Inflammatory macrophage (primary cell): Measurements from ENCODE around the gene OSCAR.

ENCODE experiments used
- DNase-seq, 2 donors: peaks; one replicate each; pipeline ENCODE4 v3.0.0-alpha.2; 2020 to 2022
- total RNA-seq, 18 experiments: gene quantifications; one replicate each; lab custom pipeline; 2026; ENCODE audit warnings: mixed read lengths in 6 of 18, inconsistent platforms in 2 of 18; lab: John Stamatoyannopoulos, UW

The OSCAR gene, protein sequence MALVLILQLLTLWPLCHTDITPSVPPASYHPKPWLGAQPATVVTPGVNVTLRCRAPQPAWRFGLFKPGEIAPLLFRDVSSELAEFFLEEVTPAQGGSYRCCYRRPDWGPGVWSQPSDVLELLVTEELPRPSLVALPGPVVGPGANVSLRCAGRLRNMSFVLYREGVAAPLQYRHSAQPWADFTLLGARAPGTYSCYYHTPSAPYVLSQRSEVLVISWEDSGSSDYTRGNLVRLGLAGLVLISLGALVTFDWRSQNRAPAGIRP
- 49.1 to 191 (median 124) reads per million in 18 experiments for total RNA-seq

DNA sequence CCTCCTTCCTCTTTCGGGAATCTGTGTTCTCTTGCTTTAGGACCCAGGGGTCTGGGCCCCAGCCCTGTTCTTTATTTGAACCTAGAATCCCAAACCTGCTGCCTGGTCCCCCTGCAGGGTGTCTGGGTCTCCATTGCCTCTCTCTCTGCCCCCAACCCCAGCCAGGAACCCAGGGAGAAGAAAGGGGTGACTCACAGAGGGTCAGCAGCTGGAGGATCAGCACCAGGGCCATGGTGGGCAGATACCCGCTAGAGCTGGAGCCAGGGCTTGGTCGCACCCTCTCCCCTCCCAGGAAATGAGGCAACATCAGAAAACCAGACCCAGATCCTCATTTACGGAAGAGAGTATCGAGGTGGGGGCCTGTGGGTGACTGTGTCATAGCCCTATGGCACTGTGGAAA, at the start of gene OSCAR:
Gene OSCAR, minus strand, starts transcription at position 243 of the 400 bp plus-strand sequence. Its CDS starts 11 bp downstream, at position 232.
- DNase-seq: peak; percentile 86 to 87

DNA sequence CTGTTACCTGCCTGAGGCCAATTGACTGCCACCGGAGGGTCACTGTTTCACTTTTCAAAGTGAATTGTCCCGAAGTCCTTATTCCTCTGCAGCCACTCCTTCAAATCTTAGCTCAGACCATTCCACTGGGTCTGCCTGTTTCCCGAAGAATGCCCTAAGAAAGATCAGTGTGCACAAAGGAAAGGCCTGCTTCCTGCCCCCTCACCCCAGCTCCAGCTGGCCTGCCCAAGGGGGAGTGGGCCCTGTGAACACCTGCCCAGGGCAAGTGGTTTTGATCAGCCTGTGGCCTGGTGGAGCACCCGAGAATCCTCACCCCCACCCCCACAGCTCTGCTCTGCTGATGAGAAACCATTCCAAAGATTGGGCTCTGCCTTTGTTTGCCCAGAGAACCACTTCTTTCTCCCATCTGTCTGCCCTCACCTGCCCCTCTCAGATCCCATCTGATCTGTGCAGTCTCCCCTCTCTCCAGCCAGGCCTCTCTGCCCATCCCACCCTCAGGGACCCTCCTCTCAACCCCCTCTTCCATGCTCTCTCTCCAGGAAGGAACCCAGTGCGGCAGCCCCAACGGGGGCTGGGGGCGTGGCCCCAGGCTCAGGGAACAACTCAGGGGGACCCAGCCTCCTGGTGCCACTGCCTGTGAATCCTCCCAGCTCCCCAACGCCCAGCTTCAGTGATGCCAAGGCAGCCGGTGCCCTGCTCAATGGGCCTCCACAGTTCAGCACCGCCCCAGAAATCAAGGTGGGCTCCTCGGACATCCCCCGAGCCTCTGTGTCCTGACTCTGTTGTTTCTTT, 48.6 kb upstream of the OSCAR start:
- no peak for DNase-seq

DNA sequence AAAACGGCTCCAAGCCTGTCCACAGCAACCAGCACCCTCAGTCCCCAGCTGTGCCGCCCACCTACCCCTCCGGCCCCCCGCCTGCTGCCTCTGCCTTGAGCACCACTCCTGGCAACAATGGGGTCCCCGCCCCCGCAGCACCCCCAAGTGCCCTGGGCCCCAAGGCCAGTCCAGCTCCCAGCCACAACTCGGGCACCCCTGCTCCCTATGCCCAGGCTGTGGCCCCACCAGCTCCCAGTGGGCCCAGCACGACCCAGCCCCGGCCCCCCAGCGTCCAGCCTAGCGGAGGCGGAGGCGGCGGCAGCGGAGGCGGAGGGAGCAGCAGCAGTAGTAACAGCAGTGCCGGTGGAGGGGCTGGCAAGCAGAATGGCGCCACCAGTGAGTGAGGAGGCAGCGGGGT, 47.6 kb upstream of the OSCAR start:
- DNase-seq: no peak

DNA sequence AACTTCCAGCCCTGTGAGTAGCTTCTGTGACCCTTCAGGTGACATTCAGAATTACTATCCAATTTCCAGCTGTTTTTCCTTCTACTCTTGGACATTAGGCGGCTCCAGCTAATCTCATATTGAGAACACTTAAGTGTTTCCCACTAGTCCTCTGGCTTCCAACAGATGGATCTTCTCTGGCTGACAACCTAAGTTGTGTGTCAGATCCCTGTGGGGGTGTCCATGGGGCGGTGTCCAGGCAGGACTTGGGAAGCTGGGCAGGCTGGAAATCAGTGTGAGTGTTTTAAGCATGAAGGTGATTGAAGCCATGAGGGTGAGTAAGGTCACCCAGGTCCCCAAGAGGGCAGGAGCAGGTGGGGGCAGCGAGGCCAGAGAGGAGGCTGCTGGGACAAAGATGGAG, 47.1 kb upstream of the OSCAR start:
- DNase-seq: no peak

DNA sequence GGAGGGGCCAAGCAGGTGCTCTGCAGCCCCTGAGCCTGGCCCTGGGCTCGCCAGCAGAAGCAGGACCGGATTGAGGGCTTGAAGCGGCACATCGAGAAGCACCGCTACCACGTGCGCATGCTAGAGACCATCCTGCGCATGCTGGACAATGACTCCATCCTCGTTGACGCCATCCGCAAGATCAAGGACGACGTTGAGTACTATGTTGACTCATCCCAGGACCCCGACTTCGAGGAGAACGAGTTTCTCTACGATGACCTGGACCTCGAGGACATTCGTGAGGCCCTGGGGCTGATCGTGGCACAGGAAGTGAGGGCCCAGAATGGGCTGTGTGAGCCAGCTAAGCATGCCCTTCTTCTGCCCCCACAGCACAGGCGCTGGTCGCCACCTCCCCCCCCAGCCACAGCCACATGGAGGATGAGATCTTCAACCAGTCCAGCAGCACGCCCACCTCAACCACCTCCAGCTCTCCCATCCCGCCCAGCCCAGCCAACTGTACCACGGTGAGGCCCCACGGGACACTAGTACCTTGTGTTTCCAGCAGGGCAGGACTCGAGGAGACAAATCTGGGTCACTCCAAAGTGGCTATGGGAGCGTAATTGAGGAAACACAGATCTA, 45.0 kb upstream of the OSCAR start:
- DNase-seq: no peak

DNA sequence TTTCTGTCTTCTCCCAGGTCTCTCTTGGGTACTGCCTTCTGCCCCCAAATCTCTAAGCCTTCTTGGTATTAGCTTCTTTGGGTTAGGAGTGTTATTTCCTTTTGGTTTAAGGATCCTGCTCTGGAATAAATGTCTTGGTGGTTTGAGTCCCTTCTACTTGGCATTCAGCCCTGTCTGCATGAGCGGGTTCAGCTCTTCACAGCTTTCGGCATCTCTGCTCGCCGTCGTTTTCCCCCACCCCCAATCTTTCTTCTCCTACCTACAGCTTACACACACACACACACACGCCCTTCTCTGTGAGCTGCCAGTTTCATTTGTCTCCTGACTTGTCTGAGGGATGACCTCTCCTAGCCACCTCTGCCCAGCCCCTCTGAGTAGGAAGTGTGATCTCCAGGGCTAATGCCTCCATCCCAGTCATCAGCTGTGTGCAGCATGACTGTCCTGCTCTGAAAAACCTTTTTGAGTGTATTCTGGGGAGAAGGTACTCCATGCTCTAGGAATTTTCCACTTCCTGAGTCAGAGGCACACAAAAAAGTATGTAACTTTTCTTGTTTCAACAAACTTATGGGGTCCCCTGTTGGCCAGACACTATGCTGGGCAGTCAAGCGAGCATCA, 41.7 kb upstream of the OSCAR start:
- no peak for DNase-seq

DNA sequence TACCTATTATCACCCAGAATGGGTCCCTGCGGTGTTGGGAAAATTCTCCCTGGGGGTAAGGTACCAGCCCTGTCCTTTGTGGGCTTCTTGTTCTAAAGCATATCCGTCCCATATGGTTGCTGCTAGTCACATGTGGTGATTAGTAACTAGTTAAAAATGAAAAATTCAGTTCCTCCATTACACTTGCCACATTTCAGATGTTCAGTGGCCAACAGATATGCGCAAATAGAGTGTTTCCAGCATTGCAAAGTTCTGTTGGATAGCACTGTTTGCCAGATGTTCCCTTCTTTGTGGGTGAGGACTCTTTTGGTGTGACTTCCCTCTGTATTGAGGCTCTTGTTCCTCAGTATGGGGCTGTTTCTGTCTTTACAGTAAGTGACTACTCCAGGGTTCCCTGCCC, 40.8 kb upstream of the OSCAR start:
- peak in 1 of 2 donors; percentile 23 for DNase-seq

DNA sequence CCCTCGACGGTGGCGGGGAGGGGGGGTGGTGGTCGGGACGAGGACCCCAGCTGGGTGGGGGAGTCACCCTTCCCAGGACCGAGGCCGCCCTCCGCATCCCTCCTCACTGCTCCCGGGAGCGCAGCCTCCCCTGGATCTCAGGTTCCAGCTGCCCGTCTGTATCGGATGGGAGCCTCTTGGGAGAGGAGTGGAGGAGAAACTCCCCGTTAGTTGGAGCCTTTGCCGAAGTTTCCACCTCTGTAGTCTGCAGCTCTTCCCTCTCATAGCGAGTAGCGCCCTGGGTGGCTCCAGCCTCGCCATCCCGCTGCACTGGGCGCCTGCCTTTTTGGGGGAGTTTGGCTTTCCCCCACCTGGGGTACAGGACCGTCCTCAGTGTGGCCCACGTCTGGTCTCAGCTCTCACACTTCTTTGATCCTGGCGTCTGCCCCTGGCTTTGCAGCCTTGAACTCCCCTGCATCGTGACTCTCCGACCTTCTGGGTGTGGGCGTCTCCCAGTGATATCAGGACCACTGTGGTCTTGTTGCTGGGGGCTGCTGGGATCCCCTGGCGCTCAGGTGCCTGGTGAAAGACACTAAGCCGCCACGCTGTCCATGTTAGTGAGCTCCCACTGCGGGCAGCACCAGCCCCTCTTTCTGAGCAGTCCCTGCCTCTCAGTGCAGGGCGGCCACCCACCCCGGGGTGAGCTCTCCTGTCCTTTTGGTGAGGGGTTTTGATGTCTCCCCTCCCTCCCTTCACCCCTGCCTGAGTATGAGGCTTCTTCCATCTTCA, 38.1 kb upstream of the OSCAR start:
- no peak for DNase-seq

DNA sequence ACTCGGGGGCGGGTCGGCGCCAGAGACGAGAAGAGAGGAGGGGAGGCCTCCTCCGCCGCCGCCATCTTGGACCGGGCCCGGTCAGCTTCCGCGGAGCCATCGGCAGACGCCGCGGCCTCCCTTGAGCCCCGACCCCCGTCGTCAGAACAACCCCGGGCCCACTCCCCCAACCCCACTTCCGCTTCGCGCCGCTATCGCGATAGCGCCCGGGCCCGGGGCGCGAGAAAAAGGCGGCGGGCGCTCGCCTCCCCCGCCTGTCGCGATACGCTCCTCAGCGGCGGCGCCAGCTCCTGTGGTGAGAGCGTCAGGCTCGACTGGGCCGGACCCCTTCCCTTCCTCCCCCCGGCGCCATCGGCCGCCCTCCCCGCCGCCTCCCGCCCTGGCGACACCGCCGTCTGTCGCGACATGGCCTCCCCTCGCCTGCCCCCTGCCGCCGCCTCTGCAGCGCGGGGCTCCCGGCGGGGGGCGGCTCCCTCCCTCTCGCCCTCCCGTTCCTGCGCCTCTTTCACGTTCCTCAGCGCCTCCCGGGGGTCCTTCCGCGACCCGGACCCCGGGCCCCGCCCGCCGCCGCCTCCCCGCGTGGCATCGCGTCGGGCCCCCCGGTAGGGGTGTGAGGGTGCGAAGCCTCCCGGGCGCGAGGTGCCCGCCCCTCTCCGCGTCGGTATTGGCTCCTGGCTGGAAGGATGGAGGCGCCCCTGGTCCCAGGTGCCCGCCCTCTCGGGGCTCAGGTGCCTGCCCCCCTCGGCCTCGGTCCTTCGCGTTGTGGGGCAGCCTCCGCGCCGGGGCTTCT, 37.3 kb upstream of the OSCAR start, which contains the start of gene CNOT3:
Gene CNOT3, plus strand, starts transcription at position 64 of the 790 bp plus-strand sequence. CDS start 5,217 bp downstream, outside the sequence.
- DNase-seq: no peak

DNA sequence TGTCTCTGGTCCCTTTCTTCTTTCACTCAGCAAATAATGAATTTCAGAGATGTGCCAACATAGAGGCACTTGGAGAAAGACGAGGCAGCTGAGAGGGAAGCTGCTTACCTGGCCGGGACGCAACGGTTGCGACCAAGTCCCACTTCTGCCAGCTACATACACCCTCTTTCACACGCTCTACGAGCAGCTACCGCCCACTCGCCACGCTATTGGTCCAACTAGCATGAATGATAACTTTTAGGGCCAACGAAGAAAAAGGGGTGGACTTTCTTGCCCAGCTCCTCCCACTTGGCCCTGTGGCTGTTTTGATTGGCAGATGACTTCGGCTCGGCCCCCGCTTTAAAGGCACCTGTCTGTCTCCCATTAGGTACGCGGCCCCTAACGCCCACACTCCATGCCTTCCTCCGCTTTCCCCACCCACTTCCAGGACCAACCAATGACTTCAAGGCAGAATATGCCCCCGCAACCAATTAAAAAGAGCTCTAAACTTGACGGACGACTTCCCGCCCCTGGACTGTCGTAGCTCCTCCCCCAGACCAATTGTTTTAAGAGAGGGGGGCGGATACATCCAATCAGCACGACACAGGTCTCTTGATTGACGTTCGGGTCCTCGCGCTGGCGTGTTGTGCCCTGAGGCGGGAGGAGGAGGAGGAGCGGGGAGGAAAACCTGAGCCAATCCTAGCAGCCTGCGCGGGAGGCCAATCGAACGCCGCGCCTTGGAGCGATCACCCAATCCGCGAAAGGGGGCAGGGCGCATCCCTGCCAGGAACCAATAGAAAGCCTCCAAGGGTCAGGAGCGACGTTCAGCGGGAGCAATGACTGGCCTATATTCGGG, 36.5 kb upstream of the OSCAR start:
- DNase-seq: peak; percentile 100

DNA sequence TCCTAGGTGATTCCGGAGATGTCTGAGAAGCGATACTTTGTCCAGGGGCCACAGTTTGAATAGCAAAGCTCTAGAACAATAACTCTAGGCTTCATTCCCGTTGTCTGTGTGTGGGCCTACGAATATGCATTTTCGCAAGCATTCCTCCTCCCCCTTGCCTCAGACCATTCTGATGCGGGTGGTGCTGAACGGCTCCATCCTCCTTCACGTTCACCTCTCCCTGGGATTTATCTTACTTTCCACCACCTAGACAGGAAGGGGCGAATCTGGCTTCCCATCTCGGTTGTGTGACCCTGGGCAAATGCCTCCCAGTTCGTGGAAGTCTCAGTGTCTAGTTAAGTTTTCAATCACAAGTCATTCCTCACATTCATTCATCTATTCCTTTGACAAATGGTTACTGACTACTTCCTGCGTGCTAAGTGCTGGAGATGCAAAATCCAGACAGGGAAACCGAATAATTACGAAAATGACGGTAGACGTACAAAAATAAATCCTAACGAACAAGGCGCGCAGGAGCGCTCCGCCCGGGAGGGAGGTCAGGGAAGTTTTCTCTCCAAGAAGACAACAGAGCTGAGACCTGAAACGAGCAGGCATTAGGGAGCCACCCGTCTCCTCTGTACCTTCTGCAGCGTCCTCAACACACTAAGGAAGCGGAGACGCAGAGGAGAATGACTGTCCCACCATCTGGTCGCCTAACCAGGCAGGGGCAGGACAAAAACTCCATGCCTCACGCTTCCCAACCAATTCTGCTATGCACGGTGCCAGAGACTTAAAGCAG, 35.7 kb upstream of the OSCAR start:
- DNase-seq: no peak

DNA sequence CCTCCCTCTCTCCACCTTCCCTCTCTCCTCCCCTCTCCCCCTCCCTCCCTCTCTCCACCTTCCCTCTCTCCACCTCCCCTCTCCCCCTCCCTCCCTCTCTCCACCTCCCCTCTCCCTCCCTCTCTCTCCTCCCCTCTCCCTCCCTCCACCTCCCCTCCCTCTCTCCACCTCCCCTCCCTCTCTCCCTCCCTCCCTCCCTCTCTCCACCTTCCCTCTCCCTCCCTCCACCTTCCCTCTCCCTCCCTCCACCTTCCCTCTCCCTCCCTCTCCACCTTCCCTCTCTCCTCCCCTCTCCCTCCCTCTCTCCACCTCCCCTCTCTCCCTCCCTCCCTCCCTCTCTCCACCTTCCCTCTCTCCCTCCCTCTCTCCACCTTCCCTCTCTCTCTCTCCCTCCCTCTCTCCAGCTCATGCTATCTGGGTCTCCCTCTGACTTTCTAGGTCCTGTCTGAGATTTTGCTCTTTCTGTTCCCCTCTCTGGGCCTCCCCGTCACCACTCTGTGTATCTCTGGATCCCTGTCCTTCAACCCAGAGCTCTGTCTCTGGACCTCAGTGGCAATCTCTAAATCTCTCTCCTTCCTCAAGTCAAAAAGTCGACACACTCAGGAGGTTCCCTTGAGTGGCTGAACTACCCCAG, 33.5 kb upstream of the OSCAR start:
- no peak for DNase-seq

DNA sequence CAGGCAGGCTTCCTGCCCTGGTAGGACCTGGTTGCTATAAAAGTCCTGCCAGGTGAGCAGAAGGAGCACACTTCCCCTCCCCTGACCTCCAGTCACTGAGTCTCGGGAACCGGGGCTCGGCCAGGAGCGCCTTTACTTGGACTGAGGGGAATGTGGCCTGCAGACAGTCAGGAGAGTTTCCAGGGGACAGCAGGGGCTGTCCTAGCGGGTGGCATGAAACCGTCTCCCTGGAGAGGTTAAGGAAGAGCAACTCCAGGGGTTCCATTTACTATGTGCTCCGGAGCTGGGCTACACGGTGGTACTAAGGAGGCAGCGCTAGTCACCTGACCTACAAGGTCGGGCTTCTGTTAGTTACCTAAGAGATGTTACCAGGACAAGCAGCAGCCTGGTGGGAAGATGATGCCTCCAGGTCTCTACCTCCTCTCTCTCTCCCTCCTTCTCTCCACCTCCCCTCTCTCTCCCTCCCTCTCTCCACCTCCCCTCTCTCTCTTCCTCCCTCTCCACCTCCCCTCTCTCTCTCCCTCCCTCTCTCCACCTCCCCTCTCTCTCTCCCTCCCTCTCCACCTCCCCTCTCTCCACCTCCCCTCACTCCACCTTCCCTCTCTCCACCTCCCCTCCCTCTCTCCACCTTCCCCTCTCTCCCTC, 32.8 kb upstream of the OSCAR start:
- DNase-seq: peak in 1 of 2 donors; percentile 46

DNA sequence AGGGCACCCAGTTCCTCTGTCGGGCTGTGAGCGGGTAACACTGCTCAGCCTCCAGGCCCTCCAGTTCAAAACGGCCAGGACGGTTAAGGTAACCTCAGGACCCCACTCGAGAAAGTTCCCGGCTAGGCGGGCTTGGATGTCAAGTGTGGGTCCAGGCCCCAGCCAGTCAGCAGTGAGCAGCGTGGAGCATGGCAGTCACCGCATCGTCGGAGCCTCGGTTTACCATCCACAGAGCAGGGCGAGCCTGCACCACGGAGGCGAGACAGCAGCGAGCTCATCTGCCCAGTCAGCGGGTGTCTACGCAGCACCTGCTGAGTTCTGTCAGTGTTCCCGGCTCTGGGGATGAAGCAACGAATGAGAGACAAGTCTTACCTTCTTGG, 29.0 kb upstream of the OSCAR start:
- no peak for DNase-seq

DNA sequence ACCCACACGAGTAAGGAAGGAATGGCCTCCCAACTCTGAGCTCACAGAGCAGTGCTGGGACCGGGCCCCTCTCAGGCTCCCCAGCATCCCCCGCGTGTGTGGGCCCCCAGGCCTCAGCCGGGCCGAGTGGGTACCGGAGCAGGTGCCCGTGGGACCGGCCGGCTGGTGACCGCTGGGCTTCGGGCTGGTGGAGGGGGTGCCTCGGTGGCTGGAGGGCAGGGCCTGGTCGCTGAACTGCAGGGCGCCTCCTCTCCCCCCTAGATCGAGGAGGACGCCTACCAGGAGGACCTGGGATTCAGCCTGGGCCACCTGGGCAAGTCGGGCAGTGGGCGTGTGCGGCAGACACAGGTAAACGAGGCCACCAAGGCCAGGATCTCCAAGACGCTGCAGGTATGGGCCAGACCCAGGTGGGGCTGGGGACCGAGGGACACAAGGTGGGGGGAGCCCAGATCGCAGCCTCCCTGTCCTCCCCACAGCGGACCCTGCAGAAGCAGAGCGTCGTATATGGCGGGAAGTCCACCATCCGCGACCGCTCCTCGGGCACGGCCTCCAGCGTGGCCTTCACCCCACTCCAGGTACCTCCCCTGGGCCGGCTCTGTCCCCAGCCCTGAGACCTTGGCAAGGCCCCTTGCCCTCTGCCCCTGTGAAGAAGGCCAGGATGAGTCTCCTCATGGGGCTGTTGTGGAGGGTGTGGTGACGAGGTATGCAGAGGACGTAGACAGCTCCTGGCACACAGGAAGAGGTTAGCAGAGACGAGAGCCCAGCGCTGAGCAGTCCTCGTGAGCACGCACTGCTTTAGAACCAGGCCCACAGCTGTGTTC, 28.4 kb upstream of the OSCAR start:
- DNase-seq: no peak

DNA sequence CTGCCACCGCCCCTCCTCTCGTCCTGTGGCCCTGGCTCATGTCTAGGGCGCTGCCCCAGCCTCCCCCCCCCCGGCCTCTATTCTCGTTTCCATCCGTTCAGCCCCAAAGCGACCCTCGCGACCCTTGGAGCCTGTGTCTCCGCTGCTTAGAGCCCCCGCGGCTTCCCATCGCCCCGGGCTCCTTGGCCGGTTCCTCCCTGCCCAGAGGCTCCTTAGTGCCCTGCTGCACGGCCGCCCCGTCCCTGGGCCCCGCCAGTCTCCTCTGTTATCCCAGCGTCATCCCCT, 27.8 kb upstream of the OSCAR start:
- DNase-seq: no peak

DNA sequence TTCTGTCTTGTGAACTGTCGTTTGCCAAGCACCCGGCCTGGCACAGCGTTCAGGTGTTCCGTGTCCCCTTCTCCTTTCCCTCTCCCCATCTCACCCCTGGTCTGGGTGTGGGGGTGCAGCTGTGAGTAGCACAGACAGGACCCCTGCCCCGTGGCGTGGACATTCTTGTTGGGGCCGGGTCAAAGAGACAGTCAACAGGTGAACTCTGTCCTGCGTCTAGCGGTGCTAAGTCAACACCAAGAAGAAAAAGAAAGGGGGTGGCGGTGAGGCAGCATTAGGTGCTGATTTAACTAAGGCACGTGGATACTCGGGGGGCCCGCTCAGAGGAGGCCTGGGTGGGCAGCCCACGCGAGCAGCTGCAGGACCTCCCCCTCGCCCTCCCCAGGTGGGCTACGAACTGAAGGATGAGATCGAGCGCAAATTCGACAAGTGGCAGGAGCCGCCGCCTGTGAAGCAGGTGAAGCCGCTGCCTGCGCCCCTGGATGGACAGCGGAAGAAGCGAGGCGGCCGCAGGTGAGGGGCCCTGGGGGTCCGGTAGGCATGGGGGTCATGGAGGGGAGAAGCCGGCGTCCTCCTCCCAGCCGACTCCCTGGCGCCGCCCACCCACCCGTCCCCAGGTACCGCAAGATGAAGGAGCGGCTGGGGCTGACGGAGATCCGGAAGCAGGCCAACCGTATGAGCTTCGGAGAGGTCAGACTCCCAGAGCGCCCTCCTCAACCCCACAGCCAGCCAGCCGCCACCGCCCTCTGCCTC, 27.3 kb upstream of the OSCAR start:
- DNase-seq: no peak
